Measurements from ENCODE around the gene RSF1. TPM values are rescaled to one million over a fixed set of nuclear protein-coding genes. Genes with fewer than 3 reads are reported as not detected.
"Not testable (repeated sequence)": the region's sequence is repeated elsewhere in the genome, so short reads cannot be mapped to it uniquely, and the experiment has no call there.

Gene RSF1
- total RNA-seq (2014; rRNA removed; shearing (Covaris generic)), result 12.1 and 12.3 TPM in 2 replicates
- polyA plus RNA-seq (2015; cell fraction: cytosol; rRNA removed), result 8.1 and 8.9 TPM in 2 replicates
- 5.8 and 17.7 TPM in 2 replicates for polyA plus RNA-seq (2015; cell fraction: nucleus; rRNA removed)

- in situ Hi-C loops (cut with HindIII; ENCODE audit: low pct_unique_long_range_greater_than_20kb, low sequenced_read_pairs), result no loop called here
- DNase-seq (ENCODE audit: low read depth, low spot score), result peak; percentile 96
Observed at GRCh38 chr11:77820565-77821348, at the start of gene RSF1, which contains the start of gene AAMDC. RSF1 (minus strand) TSS chr11:77820722; CDS start chr11:77820714, 8 bp downstream. AAMDC (plus strand) TSS chr11:77821144; CDS start chr11:77842497, 21,353 bp downstream.

GRCh38 chr11:77868744-77869143 is 48.2 kb upstream of the RSF1 start:
- in situ Hi-C loops (cut with HindIII; ENCODE audit: low pct_unique_long_range_greater_than_20kb, low sequenced_read_pairs), result no loop called here
- DNase-seq (ENCODE audit: low read depth, low spot score), result no peak

- in situ Hi-C loops (cut with HindIII; ENCODE audit: low pct_unique_long_range_greater_than_20kb, low sequenced_read_pairs), result no loop called here
- DNase-seq (ENCODE audit: low read depth, low spot score), result no peak
Observed at GRCh38 chr11:77866336-77866735, 45.8 kb upstream of the RSF1 start.

GRCh38 chr11:77865805-77866204 is 45.3 kb upstream of the RSF1 start:
- in situ Hi-C loops (cut with HindIII; ENCODE audit: low pct_unique_long_range_greater_than_20kb, low sequenced_read_pairs), result no loop called here
- DNase-seq (ENCODE audit: low read depth, low spot score), result no peak

- DNase-seq (ENCODE audit: low read depth, low spot score); in situ Hi-C loops (cut with HindIII; ENCODE audit: low pct_unique_long_range_greater_than_20kb, low sequenced_read_pairs): not testable (repeated sequence)
Observed at GRCh38 chr11:77861444-77861843, 40.9 kb upstream of the RSF1 start.

GRCh38 chr11:77857906-77858457 is 37.5 kb upstream of the RSF1 start:
- in situ Hi-C loops (cut with HindIII; ENCODE audit: low pct_unique_long_range_greater_than_20kb, low sequenced_read_pairs); DNase-seq (ENCODE audit: low read depth, low spot score): not testable (repeated sequence)

- in situ Hi-C loops (cut with HindIII; ENCODE audit: low pct_unique_long_range_greater_than_20kb, low sequenced_read_pairs), result no loop called here
Observed at GRCh38 chr11:77854838-77855237, 34.3 kb upstream of the RSF1 start.

GRCh38 chr11:77851503-77851902 is 31.0 kb upstream of the RSF1 start:
- DNase-seq (ENCODE audit: low read depth, low spot score), result no peak
- in situ Hi-C loops (cut with HindIII; ENCODE audit: low pct_unique_long_range_greater_than_20kb, low sequenced_read_pairs), result no loop called here

More at GRCh38 chr11:77854838-77855237, 34.3 kb upstream of the RSF1 start:
- no peak for DNase-seq (ENCODE audit: low read depth, low spot score)

- DNase-seq (ENCODE audit: low read depth, low spot score); in situ Hi-C loops (cut with HindIII; ENCODE audit: low pct_unique_long_range_greater_than_20kb, low sequenced_read_pairs): not testable (repeated sequence)
Observed at GRCh38 chr11:77843700-77844099, 23.2 kb upstream of the RSF1 start.

GRCh38 chr11:77842441-77843121 is 22.1 kb upstream of the RSF1 start:
- in situ Hi-C loops (cut with HindIII; ENCODE audit: low pct_unique_long_range_greater_than_20kb, low sequenced_read_pairs), result no loop called here
- DNase-seq (ENCODE audit: low read depth, low spot score), result no peak

- in situ Hi-C loops (cut with HindIII; ENCODE audit: low pct_unique_long_range_greater_than_20kb, low sequenced_read_pairs), result no loop called here
- no peak for DNase-seq (ENCODE audit: low read depth, low spot score)
Observed at GRCh38 chr11:77833302-77833701, 12.8 kb upstream of the RSF1 start.

- in situ Hi-C loops (cut with HindIII; ENCODE audit: low pct_unique_long_range_greater_than_20kb, low sequenced_read_pairs), result no loop called here
- no peak for DNase-seq (ENCODE audit: low read depth, low spot score)
Observed at GRCh38 chr11:77828926-77829325, 8.4 kb upstream of the RSF1 start.

GRCh38 chr11:77823775-77824174 is 3.3 kb upstream of the RSF1 start:
- in situ Hi-C loops (cut with HindIII; ENCODE audit: low pct_unique_long_range_greater_than_20kb, low sequenced_read_pairs), result no loop called here
- DNase-seq (ENCODE audit: low read depth, low spot score), result no peak

GRCh38 chr11:77822126-77822525 is 1.6 kb upstream of the RSF1 start:
- DNase-seq (ENCODE audit: low read depth, low spot score); in situ Hi-C loops (cut with HindIII; ENCODE audit: low pct_unique_long_range_greater_than_20kb, low sequenced_read_pairs): not testable (repeated sequence)

- in situ Hi-C loops (cut with HindIII; ENCODE audit: low pct_unique_long_range_greater_than_20kb, low sequenced_read_pairs), result no loop called here
- DNase-seq (ENCODE audit: low read depth, low spot score), result peak; percentile 1
Observed at GRCh38 chr11:77821349-77821851, 878 bp upstream of the RSF1 start.

GRCh38 chr11:77819921-77820564 is 479 bp downstream of the RSF1 start:
- in situ Hi-C loops (cut with HindIII; ENCODE audit: low pct_unique_long_range_greater_than_20kb, low sequenced_read_pairs), result no loop called here
- peak; percentile 29 for DNase-seq (ENCODE audit: low read depth, low spot score)

- in situ Hi-C loops (cut with HindIII; ENCODE audit: low pct_unique_long_range_greater_than_20kb, low sequenced_read_pairs), result no loop called here
Observed at GRCh38 chr11:77819411-77819920, 1.1 kb downstream of the RSF1 start.

More at GRCh38 chr11:77819411-77819920, 1.1 kb downstream of the RSF1 start:
- peak; percentile 75 for DNase-seq (ENCODE audit: low read depth, low spot score)

Measured in SK-MEL-5 (cell line).